ENCODE measurements around the gene B4GALT3. TPM values are rescaled to one million over a fixed set of nuclear protein-coding genes. Genes with fewer than 3 reads are reported as not detected.
A peak's percentile ranks its signal among the peaks of the same experiment; 100 is the strongest.

The B4GALT3 gene
- total and polyA plus RNA-seq, 2 of the 8 experiments (the other 6 are each of a cell fraction or from before 2014, with no cell fraction given), result 42.3 to 43.0 TPM

DNA sequence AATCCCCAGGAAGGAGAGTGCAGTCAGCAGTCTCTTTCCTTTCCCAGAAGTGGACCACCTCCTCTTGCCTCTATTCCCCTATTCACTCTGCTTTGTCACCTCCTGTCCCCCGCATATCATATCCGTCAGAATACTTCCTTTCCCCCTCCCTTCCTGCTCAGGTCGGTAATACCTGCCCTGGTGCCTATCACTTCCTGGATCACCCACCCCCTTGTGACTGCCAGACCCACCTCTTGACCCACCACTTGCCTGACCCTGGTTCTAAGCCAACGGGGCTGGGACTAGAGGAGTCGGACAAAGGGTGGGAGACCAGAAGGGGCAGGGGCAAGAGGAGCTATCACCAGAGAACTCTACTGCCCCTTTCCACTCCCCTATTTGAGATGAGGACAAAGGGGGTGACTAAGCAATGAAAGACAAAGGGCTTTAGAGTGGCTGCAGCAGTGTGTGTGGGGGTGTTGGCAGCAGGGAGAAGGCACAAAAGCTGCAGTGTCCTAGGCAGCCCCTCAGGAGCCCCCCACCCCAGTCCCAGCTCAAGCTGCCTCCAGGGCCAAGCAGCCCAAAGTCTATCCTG is 23.2 kb upstream of the B4GALT3 start:
- H3K23me2 ChIP-seq (ENCODE audit: low read depth, low read length), result peaks cover 13% of the 10 kb centered on the region
- H3K9ac ChIP-seq (replicated peaks in 1 of 4; ENCODE audit: extremely low read depth in 1 of 4, low read depth in 3 of 4, low read length in 3 of 4), result peak overlapping the region in 2 of 4 experiments; percentile 62 to 63; a peak in 3 of 7 replicates
- H3K27ac ChIP-seq (ENCODE audit: low read depth, low read length), result peak overlapping the region; percentile 94
- H3K14ac ChIP-seq (ENCODE audit: insufficient read length), result no peak overlapping the region
- ChIA-PET POLR2A (ENCODE audit: partially characterized antibody) (interaction anchor here (0.6 to 4.6 kb wide), 12 partner anchors 8 to 178 kb away, joined by 3 to 82 read pairs (median 9); partner anchors contain the start of genes APOA2, B4GALT3, DEDD and FCER1G), CTCF (ENCODE audit: partially characterized antibody) (interaction anchor here (0.5 to 17.6 kb wide), 7 partner anchors 10 to 210 kb away, joined by 3 to 427 read pairs (median 4); partner anchors contain the start of genes APOA2, FCER1G, PPOX and TOMM40L)
- H4K8ac ChIP-seq (ENCODE audit: extremely low read depth, insufficient read depth, low read length), result peak overlapping the region; percentile 87; the same call in 1 of the 2 replicates
- H3K79me1 ChIP-seq (ENCODE audit: low read depth, low read length), result peaks cover 9% of the 10 kb centered on the region; the same call in 1 of the 2 replicates
- peak overlapping the region; percentile 91 for H4K91ac ChIP-seq (replicated peaks; ENCODE audit: insufficient read length, low read length)
- peak overlapping the region; percentile 99 for H2BK12ac ChIP-seq (ENCODE audit: low read depth, low read length)
- H2AFZ ChIP-seq (ENCODE audit: low read length), result no peak overlapping the region
- peak overlapping the region; percentile 74 for H2BK20ac ChIP-seq (ENCODE audit: low read length)
- H2BK120ac ChIP-seq (replicated peaks; ENCODE audit: low read depth, low read length), result peak overlapping the region; percentile 56
- peak overlapping the region; percentile 0 for H3K56ac ChIP-seq (replicated peaks; ENCODE audit: insufficient read length, low read depth, low read length)
- peak overlapping the region; percentile 59; the same call in 1 of the 2 replicates for H2AK5ac ChIP-seq (ENCODE audit: low read depth, low read length)
- H3K9me3 ChIP-seq (ENCODE audit: insufficient read depth in 2 of 2, low read depth in 1 of 2, low read length in 1 of 2), result no peaks in the 10 kb centered on the region
- peak overlapping the region; percentile 13 for H4K5ac ChIP-seq (ENCODE audit: insufficient read length, low read depth, low read length)
- H3K36me3 ChIP-seq (ENCODE audit: control insufficient read depth in 2 of 4, insufficient read depth in 4 of 4, low read length in 3 of 4), result peaks cover 2 to 19% (median 3%) of the 10 kb centered on the region in 4 experiments; a peak in 4 of 8 replicates
- H3K4me2 ChIP-seq (ENCODE audit: insufficient read depth in 1 of 2, low read depth in 2 of 2, low read length in 2 of 2), result peak overlapping the region; percentile 16 to 80
- peaks cover 23 to 54% (median 48%) of the 10 kb centered on the region in 4 experiments for H3K4me1 ChIP-seq (replicated peaks in 1 of 4; ENCODE audit: control insufficient read depth in 3 of 4, insufficient read depth in 4 of 4, low read length in 3 of 4)
- peak overlapping the region; percentile 75 for H2BK5ac ChIP-seq (ENCODE audit: low read depth, low read length)
- FAIRE-seq (no peak), DNase-seq (ENCODE audit: low read depth in 1 of 2, low spot score in 2 of 2) (no peak)
- WGBS, 2 experiments (ENCODE audit: extremely low coverage in 1 of 2, insufficient coverage in 1 of 2, insufficient read length in 1 of 2, insufficient replicate concordance in 2 of 2, low coverage in 1 of 2, low lambda C conversion rate in 2 of 2, missing lambda C conversion rate in 1 of 2), result 33% methylated on average over 5 of the region's 5 CpGs; no CpG with 5 or more reads in 1 of the 2 experiments
- H3K27me3 ChIP-seq (replicated peaks in 1 of 4; ENCODE audit: control insufficient read depth in 3 of 4, extremely low read depth in 1 of 4, insufficient read depth in 3 of 4, low read length in 3 of 4), result no peaks in the 10 kb centered on the region
- peaks cover 0 to 14% of the 10 kb centered on the region in 2 experiments; a peak in 2 of 4 replicates for H3K79me2 ChIP-seq (ENCODE audit: control insufficient read depth in 1 of 2, insufficient read depth in 2 of 2, low read length in 2 of 2)
- peak overlapping the region in 2 of 4 experiments; percentile 19 to 96; a peak in 1 of 8 replicates for H3K4me3 ChIP-seq (ENCODE audit: extremely low read depth in 1 of 4, insufficient read depth in 2 of 4, low read depth in 3 of 4, low read length in 4 of 4)
- H3K4ac ChIP-seq (replicated peaks; ENCODE audit: insufficient read length, low read depth, low read length), result peak overlapping the region; percentile 0
- H3K18ac ChIP-seq (ENCODE audit: extremely low read depth, low read length), result peak overlapping the region; percentile 80
- no peak overlapping the region for H3K23ac ChIP-seq (ENCODE audit: insufficient read length)
- H2BK15ac ChIP-seq (ENCODE audit: low read length), result peak overlapping the region; percentile 90
- TF ChIP-seq TAF1 (IDR thresholded peaks at IDR 0.05; ENCODE audit: low read depth, low read length) (peak; percentile 17; the same call in 1 of the 2 replicates), SP1 (IDR thresholded peaks at IDR 0.05; ENCODE audit: low read depth, low read length) (peak; percentile 49; the same call in 1 of the 2 replicates), CHD2 (IDR thresholded peaks at IDR 0.05; ENCODE audit: low read length) (no peak), SP2 (IDR thresholded peaks at IDR 0.05; ENCODE audit: low read length) (no peak), TBP (IDR thresholded peaks at IDR 0.05; ENCODE audit: low read depth, low read length) (0 out of 2 replicates have a peak, but pooled peaks have one; percentile 13), POLR2A (IDR thresholded peaks at IDR 0.05; ENCODE audit: control extremely low read depth in 1 of 2, low read depth in 2 of 2, low read length in 2 of 2) (peak in 1 of 2 experiments; percentile 25; a peak in 1 of 3 replicates), JUND (IDR thresholded peaks at IDR 0.05; ENCODE audit: low read length) (peak; percentile 52; the same call in 1 of the 2 replicates)
- H4K20me1 ChIP-seq (replicated peaks in 1 of 2; ENCODE audit: control insufficient read depth in 1 of 2, insufficient read depth in 2 of 2, low read length in 2 of 2), result no peaks in the 10 kb centered on the region

Data from H1 (cell line).